Measurements from ENCODE around the gene DGKZ. TPM values are rescaled to one million over a fixed set of nuclear protein-coding genes. Genes with fewer than 3 reads are reported as not detected.
A peak's percentile ranks its signal among the peaks of the same experiment; 100 is the strongest.

DGKZ gene
- total and polyA plus RNA-seq, 8 donors: 24.0 to 405 (median 61.7) TPM

DNA sequence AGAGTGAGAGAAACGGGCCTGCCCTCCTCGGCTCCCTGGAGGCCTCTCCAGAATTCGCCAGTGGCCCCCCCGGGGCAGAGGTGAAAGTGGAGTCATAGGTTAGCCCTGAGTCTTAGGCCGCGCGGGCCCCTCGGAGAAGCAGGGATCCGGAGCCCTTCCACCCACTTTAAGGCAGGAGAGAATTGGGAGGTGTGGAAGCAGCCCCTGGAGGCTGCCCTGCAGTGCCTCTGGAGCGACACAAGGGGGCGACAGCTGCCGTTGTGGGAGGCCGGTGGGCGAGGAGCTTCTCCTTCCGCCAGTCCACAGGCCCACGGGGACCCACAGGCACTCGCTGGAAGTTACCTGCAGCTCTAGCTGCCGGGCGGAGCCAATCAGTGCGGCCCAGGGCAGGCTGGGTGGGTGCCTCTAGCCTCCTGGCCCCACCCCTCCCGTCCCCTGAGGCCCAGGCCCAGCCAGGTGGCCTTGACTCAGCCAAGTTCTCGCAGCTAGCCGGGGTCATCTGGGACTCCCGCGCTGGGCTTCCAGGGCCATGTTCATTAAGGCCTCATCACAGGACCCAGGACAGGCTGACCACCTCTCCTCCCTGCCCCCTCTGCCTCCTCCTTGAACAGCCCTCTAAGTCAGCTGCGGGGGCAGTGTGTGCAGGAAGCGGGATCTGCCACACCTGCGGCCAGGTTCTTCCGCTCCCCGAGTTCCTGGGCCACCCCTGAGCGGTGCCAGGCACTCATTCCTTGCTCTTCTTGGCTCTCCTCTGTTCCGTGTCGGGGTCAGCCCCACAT is 5.0 kb downstream of the DGKZ start:
- peaks cover 45 to 93% (median 88%) of the 10 kb centered on the region in 4 donors for H3K4me1 ChIP-seq
- 23 to 46% (median 37%) methylated on average over 3 to 33 of the region's 33 CpGs for WGBS, 5 donors
- peak overlapping the region; percentile 7 to 39 (median 21) for H3K4me3 ChIP-seq
- TF ChIP-seq POLR2A (IDR thresholded peaks at IDR 0.05) (no peak), POLR2AphosphoS5 (IDR thresholded peaks at IDR 0.05) (peak in 2 of 3 donors; percentile 28 to 62), EP300 (IDR thresholded peaks at IDR 0.05) (no peak)
- TF ChIP-seq, protein P1, sequence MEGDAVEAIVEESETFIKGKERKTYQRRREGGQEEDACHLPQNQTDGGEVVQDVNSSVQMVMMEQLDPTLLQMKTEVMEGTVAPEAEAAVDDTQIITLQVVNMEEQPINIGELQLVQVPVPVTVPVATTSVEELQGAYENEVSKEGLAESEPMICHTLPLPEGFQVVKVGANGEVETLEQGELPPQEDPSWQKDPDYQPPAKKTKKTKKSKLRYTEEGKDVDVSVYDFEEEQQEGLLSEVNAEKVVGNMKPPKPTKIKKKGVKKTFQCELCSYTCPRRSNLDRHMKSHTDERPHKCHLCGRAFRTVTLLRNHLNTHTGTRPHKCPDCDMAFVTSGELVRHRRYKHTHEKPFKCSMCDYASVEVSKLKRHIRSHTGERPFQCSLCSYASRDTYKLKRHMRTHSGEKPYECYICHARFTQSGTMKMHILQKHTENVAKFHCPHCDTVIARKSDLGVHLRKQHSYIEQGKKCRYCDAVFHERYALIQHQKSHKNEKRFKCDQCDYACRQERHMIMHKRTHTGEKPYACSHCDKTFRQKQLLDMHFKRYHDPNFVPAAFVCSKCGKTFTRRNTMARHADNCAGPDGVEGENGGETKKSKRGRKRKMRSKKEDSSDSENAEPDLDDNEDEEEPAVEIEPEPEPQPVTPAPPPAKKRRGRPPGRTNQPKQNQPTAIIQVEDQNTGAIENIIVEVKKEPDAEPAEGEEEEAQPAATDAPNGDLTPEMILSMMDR (IDR thresholded peaks at IDR 0.05): peak in 6 of 7 experiments; percentile 35 to 97 (median 94)
- intact Hi-C loops (cut with DNase I; ENCODE audit: low total_unique reads): no loop called here
- no peaks in the 10 kb centered on the region for H3K9me3 ChIP-seq
- H3K27ac ChIP-seq: peak overlapping the region; percentile 76 to 90 (median 78)
- no peaks in the 10 kb centered on the region for H3K27me3 ChIP-seq
- peak; percentile 87 to 88 for DNase-seq
- peaks cover 0 to 17% (median 5%) of the 10 kb centered on the region in 4 donors for H3K36me3 ChIP-seq

DNA sequence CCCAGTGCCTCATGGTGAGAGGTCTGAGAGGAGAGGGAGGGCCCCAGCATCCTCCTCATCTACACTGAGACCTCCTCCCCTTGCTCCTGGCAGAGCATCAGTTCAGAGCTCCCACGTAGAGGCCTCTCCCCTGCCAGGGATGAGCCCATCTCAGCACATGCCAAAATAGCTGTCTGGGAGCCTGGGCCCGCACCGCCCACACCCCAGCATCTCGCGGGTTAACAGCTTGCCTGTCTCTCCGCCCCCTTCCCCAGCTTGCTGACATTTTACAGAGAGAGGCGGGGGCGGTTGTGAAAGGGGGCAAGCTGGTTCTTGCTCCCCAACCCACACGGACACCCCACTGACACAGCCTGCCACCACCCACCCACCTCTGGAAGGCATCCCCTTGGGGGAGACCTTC is 6.4 kb downstream of the DGKZ start:
- TF ChIP-seq POLR2AphosphoS5 (IDR thresholded peaks at IDR 0.05): no peak
- TF ChIP-seq, protein P1 (IDR thresholded peaks at IDR 0.05): no peak
- peak overlapping the region; percentile 9 to 90 (median 78) for H3K27ac ChIP-seq
- WGBS, 5 donors: 48 to 59% (median 56%) methylated on average over 3 to 9 of the region's 9 CpGs
- DNase-seq: peak in 1 of 2 donors; percentile 69
- H3K9me3 ChIP-seq: no peaks in the 10 kb centered on the region
- peaks cover 0 to 17% (median 5%) of the 10 kb centered on the region in 4 donors for H3K36me3 ChIP-seq
- intact Hi-C loops (cut with DNase I; ENCODE audit: low total_unique reads): no loop called here
- peaks cover 44 to 98% (median 91%) of the 10 kb centered on the region in 4 donors for H3K4me1 ChIP-seq
- H3K27me3 ChIP-seq: no peaks in the 10 kb centered on the region
- H3K4me3 ChIP-seq: no peak overlapping the region

DNA sequence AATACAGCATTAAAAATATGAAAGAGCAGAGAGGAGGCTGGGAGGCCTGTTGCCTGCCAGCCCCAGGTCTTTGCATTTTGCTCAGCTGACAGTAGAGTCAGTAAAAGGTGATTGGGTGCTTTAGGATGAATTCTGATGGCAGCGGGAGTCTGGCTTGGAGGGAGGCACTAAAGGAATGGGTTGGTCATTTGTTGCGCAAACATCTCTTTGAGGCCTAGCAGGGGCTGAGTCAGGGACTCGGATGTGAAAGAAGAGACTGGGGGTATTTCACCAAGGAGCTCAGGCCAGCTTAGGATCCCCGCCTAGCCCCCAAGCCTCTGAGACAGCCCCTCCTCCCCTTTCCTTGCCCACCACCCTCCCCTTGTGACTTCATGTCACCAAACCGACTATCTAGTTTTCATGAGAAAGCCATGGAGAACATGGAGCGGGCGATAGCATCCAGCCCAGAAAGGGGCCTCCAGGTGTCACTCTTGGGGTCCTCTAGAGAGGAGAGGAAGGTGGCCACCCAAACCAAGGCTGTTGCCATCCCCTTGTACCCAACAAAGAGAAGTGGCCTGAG is 9.7 kb downstream of the DGKZ start:
- H3K27ac ChIP-seq: peak overlapping the region; percentile 26 to 79 (median 67)
- WGBS, 5 donors: 67 to 79% (median 76%) methylated on average over 7 of the region's 7 CpGs
- peak overlapping the region in 1 of 4 donors; percentile 22 for H3K4me3 ChIP-seq
- H3K36me3 ChIP-seq: peaks cover 0 to 17% (median 5%) of the 10 kb centered on the region in 4 donors
- no peaks in the 10 kb centered on the region for H3K27me3 ChIP-seq
- no peaks in the 10 kb centered on the region for H3K9me3 ChIP-seq
- TF ChIP-seq POLR2A (IDR thresholded peaks at IDR 0.05): no peak
- no peak for TF ChIP-seq EP300 (IDR thresholded peaks at IDR 0.05)
- TF ChIP-seq POLR2AphosphoS5 (IDR thresholded peaks at IDR 0.05): no peak
- TF ChIP-seq, protein P1 (IDR thresholded peaks at IDR 0.05): no peak
- intact Hi-C loops (cut with DNase I; ENCODE audit: low total_unique reads): no loop called here
- no peak for DNase-seq
- peaks cover 40 to 89% (median 77%) of the 10 kb centered on the region in 4 donors for H3K4me1 ChIP-seq

DNA sequence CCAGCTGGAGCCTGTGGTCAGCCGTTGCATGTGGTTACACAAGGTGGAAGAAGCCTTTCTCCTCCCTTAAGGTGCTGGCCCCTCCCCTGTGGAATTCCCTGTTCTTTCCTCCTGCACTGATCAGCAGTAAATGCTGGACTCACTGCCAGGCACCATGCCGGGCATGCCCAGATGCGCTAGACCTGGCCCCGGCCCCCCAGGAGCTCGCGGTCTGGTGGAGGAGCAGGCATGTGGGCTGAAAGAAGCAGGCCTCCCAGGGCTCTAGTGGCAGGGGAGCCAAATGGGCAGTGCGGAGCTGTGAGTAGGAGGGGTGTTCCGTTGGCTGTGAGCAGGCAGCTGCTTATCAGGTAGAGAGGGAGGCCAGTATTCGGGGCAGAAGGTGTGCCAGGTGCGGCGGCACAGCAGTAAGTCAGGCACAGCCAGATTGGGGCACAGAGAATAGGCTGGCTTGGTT is 10.2 kb downstream of the DGKZ start:
- Histone ChIP-seq H3K27me3 (no peaks in the 10 kb centered on the region), H3K27ac (peak overlapping the region; percentile 26 to 79 (median 67)), H3K4me3 (peak overlapping the region in 1 of 4 donors; percentile 22), H3K36me3 (peaks cover 0 to 17% (median 5%) of the 10 kb centered on the region in 4 donors), H3K9me3 (no peaks in the 10 kb centered on the region), H3K4me1 (peaks cover 40 to 89% (median 77%) of the 10 kb centered on the region in 4 donors)
- peak; percentile 68 to 86 for DNase-seq
- 27 to 58% (median 45%) methylated on average over 11 of the region's 11 CpGs for WGBS, 5 donors
- intact Hi-C loops (cut with DNase I; ENCODE audit: low total_unique reads): no loop called here
- TF ChIP-seq POLR2AphosphoS5 (IDR thresholded peaks at IDR 0.05): peak in 2 of 3 donors; percentile 44 to 63
- TF ChIP-seq, protein P1 (IDR thresholded peaks at IDR 0.05): no peak

All from stomach (tissue), 9 donors.